OCI-LY1 (cell line): ENCODE measurements around the gene DUSP9.
"Not testable (repeated sequence)": the region's sequence is repeated elsewhere in the genome, so short reads cannot be mapped to it uniquely, and the experiment has no call there.

Experiments
- H2AFZ ChIP-seq: fragments of 200-600 bp; sonication (generic), shearing (Covaris generic); 2 replicates; pipeline ENCODE4 v1.6.0; 2014; ENCODE audit warnings: antibody characterized with exemption, mild to moderate bottlenecking, low read length
- H3F3A ChIP-seq: fragments of 200-600 bp; sonication (generic), shearing (Covaris generic); 2 replicates; pipeline ENCODE4 v1.6.0; 2014; ENCODE audit warnings: mild to moderate bottlenecking, antibody characterized with exemption, low read length, moderate library complexity; ENCODE audit not compliant: insufficient read depth
- H3K27ac ChIP-seq: fragments of 200-600 bp; sonication (generic); 2 replicates; pipeline ENCODE4 v1.5.1; 2014; ENCODE audit warnings: low read length, mixed run types, mild to moderate bottlenecking, low read depth; ENCODE audit not compliant: poor library complexity, severe bottlenecking
- H3K27me3 ChIP-seq: fragments of 200-600 bp; sonication (generic); 2 replicates; pipeline ENCODE4 v1.6.0; 2014; ENCODE audit warnings: antibody characterized with exemption, mild to moderate bottlenecking, low read length, moderate library complexity; ENCODE audit not compliant: insufficient read depth
- H3K36me3 ChIP-seq: fragments of 200-600 bp; sonication (generic); 2 replicates; pipeline ENCODE4 v1.6.1; 2014; ENCODE audit warnings: mild to moderate bottlenecking, antibody characterized with exemption, low read length, moderate library complexity, mixed read lengths; ENCODE audit not compliant: insufficient read depth
- H3K4me1 ChIP-seq: fragments of 200-600 bp; sonication (generic); 2 replicates; pipeline ENCODE4 v1.5.1; 2014; ENCODE audit warnings: mild to moderate bottlenecking, low read length, moderate library complexity; ENCODE audit not compliant: insufficient read depth, severe bottlenecking
- H3K4me2 ChIP-seq: fragments of 200-600 bp; sonication (generic), shearing (Covaris generic); 2 replicates; pipeline ENCODE4 v1.6.1; 2014; ENCODE audit warnings: low read length
- H3K4me3 ChIP-seq: fragments of 200-600 bp; sonication (generic); 2 replicates; pipeline ENCODE4 v1.5.1; 2014; ENCODE audit warnings: low read length, low read depth, mild to moderate bottlenecking, mixed read lengths; ENCODE audit not compliant: poor library complexity, severe bottlenecking
- H3K79me2 ChIP-seq: fragments of 200-600 bp; shearing (Covaris generic); 2 replicates; pipeline ENCODE4 v1.6.1; 2016; ENCODE audit warnings: mixed run types, low read length, mixed read lengths; ENCODE audit not compliant: insufficient read depth
- H3K9ac ChIP-seq: fragments of 200-600 bp; sonication (generic), shearing (Covaris generic); 2 replicates; pipeline ENCODE4 v1.6.1; 2014; ENCODE audit warnings: mild to moderate bottlenecking, low read length, mixed read lengths
- H3K9me2 ChIP-seq: fragments of 200-600 bp; sonication (generic), shearing (Covaris generic); 2 replicates; pipeline ENCODE4 v1.6.1; 2014; ENCODE audit warnings: low read depth, mild to moderate bottlenecking, low read length, mixed read lengths
- H3K9me3 ChIP-seq: fragments of 200-600 bp; shearing (Covaris generic); 2 replicates; pipeline ENCODE4 v1.6.1; 2014; ENCODE audit warnings: low read length, mixed read lengths
- H4K20me1 ChIP-seq: fragments of 200-600 bp; sonication (generic), shearing (Covaris generic); 2 replicates; pipeline ENCODE4 v1.6.0; 2016; ENCODE audit warnings: mild to moderate bottlenecking, low read length; ENCODE audit not compliant: insufficient read depth
- EZH2 ChIP-seq: fragments of 200-600 bp; sonication (generic), shearing (Covaris generic); IDR thresholded peaks from 2 replicates; pipeline ENCODE4 v1.8.0; 2017; ENCODE audit warnings: borderline replicate concordance, mixed run types, mild to moderate bottlenecking, antibody characterized with exemption, low read length, moderate library complexity, mixed read lengths
- TF ChIP-seq, protein P1 (sequence below): fragments of 200-600 bp; sonication (generic), shearing (Covaris generic); IDR thresholded peaks from 2 replicates; pipeline ENCODE4 v1.5.1; 2017; ENCODE audit warnings: mild to moderate bottlenecking, antibody characterized with exemption, low read length, moderate library complexity, mixed read lengths

DUSP9 gene

DNA sequence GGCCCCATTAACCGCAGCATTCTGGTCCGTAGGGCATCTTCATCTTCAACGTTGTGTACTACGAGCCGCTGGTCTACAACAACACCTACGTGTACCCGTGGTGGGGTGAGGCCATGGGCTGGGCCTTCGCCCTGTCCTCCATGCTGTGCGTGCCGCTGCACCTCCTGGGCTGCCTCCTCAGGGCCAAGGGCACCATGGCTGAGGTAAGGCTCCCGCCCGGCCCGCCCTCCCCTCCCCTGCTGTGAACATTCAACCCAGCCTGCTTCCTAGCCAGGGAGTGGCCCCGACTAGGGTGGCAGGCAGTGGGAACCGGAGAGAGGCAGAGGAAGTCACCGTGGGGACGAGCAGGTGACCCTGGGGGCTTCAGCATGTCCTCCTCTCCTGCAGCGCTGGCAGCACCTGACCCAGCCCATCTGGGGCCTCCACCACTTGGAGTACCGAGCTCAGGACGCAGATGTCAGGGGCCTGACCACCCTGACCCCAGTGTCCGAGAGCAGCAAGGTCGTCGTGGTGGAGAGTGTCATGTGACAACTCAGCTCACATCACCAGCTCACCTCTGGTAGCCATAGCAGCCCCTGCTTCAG, 47.8 kb downstream of the DUSP9 start:
- H3K79me2 ChIP-seq = no peaks in the 10 kb centered on the region
- no peaks in the 10 kb centered on the region for H3K9me3 ChIP-seq
- H3K4me2 ChIP-seq = no peak overlapping the region
- no peak for TF ChIP-seq EZH2
- TF ChIP-seq, protein P1, sequence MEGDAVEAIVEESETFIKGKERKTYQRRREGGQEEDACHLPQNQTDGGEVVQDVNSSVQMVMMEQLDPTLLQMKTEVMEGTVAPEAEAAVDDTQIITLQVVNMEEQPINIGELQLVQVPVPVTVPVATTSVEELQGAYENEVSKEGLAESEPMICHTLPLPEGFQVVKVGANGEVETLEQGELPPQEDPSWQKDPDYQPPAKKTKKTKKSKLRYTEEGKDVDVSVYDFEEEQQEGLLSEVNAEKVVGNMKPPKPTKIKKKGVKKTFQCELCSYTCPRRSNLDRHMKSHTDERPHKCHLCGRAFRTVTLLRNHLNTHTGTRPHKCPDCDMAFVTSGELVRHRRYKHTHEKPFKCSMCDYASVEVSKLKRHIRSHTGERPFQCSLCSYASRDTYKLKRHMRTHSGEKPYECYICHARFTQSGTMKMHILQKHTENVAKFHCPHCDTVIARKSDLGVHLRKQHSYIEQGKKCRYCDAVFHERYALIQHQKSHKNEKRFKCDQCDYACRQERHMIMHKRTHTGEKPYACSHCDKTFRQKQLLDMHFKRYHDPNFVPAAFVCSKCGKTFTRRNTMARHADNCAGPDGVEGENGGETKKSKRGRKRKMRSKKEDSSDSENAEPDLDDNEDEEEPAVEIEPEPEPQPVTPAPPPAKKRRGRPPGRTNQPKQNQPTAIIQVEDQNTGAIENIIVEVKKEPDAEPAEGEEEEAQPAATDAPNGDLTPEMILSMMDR = no peak
- no peak overlapping the region for H2AFZ ChIP-seq
- no peaks in the 10 kb centered on the region for H3K27me3 ChIP-seq
- H3K4me1 ChIP-seq = no peaks in the 10 kb centered on the region
- H3K9me2 ChIP-seq = no peaks in the 10 kb centered on the region
- no peaks in the 10 kb centered on the region for H4K20me1 ChIP-seq
- H3K4me3 ChIP-seq = no peak overlapping the region
- H3K27ac ChIP-seq = no peak overlapping the region
- H3K9ac ChIP-seq = no peak overlapping the region
- H3F3A ChIP-seq = no peaks in the 10 kb centered on the region
- H3K36me3 ChIP-seq = no peaks in the 10 kb centered on the region

DNA sequence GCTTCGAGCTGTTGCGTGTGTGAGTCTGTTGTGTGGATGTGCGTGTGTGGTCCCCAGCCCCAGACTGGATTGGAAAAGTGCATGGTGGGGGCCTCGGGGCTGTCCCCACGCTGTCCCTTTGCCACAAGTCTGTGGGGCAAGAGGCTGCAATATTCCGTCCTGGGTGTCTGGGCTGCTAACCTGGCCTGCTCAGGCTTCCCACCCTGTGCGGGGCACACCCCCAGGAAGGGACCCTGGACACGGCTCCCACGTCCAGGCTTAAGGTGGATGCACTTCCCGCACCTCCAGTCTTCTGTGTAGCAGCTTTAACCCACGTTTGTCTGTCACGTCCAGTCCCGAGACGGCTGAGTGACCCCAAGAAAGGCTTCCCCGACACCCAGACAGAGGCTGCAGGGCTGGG, 49.1 kb downstream of the DUSP9 start:
- Histone ChIP-seq H3K4me3 (no peak overlapping the region), H2AFZ (no peak overlapping the region), H3K27ac (no peak overlapping the region), H3K4me1 (no peaks in the 10 kb centered on the region), H3K79me2 (no peaks in the 10 kb centered on the region), H3K4me2 (no peak overlapping the region), H3K27me3 (no peaks in the 10 kb centered on the region), H3K36me3 (peaks cover 5% of the 10 kb centered on the region; the same call in 1 of the 2 replicates), H3K9me2 (no peaks in the 10 kb centered on the region), H3K9ac (no peak overlapping the region), H3F3A (no peaks in the 10 kb centered on the region), H4K20me1 (no peaks in the 10 kb centered on the region), H3K9me3 (no peaks in the 10 kb centered on the region)
- no peak for TF ChIP-seq EZH2
- TF ChIP-seq, protein P1 = no peak

DNA sequence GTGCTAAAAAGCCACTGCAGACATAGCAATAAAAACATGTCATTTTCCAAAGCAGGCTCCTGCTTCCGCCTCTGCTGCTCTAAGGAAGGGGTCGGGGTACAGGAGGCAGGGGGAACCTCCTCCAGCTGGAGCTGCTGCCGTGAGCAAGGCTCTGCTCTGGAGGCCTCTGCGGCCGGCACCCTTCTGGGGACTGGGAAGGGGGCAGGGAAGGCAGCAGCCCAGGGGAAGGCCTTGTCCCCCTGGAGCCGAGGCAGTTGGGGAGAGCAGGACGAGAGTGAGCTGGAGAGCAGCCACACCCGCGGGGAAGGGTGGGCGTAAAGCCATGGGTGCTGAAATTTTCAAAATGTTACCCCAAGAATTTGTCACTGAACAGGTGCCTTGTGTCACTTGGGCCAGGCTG, 49.5 kb downstream of the DUSP9 start:
- not testable (repeated sequence) for H2AFZ ChIP-seq, H3K4me3 ChIP-seq, H3K79me2 ChIP-seq, H3K27ac ChIP-seq, H3K27me3 ChIP-seq, H3K9ac ChIP-seq, H3K36me3 ChIP-seq, H3K9me2 ChIP-seq, H3K4me2 ChIP-seq, H3F3A ChIP-seq, H3K9me3 ChIP-seq, H3K4me1 ChIP-seq, H4K20me1 ChIP-seq

DNA sequence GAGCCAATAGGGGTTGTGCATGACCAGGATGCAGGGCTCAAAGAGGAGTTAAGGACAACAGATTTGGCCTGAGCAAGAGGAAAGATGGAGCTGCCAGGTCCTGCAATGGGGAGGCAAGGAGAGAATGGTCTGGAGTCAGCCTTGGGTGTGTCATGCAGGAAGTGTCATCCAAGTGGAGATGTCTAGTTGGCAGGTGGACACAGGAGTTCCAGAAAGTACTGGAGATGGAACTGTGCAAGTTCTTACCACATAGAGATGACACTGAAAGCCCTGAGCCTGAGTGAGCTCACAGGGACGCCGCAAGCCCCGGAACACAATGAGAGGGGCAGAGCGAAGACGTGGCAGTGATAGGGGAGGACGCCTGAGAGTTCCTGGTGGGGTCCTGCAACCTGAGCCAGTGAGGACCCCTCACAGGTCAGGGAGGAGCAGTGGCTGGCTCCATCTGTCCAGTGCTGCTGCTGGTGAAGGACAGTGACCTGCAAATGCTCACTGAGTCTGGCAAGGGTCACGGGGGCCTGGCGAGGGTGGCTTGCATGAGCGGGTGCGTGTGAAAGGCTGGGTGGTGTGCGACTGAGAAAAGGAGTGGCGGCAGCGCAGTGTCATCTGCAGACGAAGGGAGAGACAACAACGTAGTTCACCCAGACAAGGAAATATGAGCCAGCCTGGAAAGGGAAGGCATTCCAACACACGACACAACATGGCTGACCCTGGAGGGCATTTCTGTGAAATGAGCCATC, 50.2 kb downstream of the DUSP9 start:
- not testable (repeated sequence) for H3K4me2 ChIP-seq, H3K27me3 ChIP-seq, H3K9ac ChIP-seq, H3K79me2 ChIP-seq, H3K36me3 ChIP-seq, H2AFZ ChIP-seq, H3K9me2 ChIP-seq, H3K4me3 ChIP-seq, H3K27ac ChIP-seq, H4K20me1 ChIP-seq, H3K9me3 ChIP-seq, H3K4me1 ChIP-seq, H3F3A ChIP-seq
